Regular cardiac myocyte (primary cell): ENCODE measurements around the gene PLEKHN1. TPM values are rescaled to one million over a fixed set of nuclear protein-coding genes. Genes with fewer than 3 reads are reported as not detected.

ENCODE experiments used
- total RNA-seq: library from RNA; depleted of rRNA; stranded (reverse); fragments of >200 nt; gene quantifications from 2 replicates; pipeline ENCODE4 v1.2.3, GENCODE V29; 2014

PLEKHN1 gene, protein sequence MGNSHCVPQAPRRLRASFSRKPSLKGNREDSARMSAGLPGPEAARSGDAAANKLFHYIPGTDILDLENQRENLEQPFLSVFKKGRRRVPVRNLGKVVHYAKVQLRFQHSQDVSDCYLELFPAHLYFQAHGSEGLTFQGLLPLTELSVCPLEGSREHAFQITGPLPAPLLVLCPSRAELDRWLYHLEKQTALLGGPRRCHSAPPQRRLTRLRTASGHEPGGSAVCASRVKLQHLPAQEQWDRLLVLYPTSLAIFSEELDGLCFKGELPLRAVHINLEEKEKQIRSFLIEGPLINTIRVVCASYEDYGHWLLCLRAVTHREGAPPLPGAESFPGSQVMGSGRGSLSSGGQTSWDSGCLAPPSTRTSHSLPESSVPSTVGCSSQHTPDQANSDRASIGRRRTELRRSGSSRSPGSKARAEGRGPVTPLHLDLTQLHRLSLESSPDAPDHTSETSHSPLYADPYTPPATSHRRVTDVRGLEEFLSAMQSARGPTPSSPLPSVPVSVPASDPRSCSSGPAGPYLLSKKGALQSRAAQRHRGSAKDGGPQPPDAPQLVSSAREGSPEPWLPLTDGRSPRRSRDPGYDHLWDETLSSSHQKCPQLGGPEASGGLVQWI
- 0.28 and 0.58 TPM in 2 replicates for total RNA-seq

DNA sequence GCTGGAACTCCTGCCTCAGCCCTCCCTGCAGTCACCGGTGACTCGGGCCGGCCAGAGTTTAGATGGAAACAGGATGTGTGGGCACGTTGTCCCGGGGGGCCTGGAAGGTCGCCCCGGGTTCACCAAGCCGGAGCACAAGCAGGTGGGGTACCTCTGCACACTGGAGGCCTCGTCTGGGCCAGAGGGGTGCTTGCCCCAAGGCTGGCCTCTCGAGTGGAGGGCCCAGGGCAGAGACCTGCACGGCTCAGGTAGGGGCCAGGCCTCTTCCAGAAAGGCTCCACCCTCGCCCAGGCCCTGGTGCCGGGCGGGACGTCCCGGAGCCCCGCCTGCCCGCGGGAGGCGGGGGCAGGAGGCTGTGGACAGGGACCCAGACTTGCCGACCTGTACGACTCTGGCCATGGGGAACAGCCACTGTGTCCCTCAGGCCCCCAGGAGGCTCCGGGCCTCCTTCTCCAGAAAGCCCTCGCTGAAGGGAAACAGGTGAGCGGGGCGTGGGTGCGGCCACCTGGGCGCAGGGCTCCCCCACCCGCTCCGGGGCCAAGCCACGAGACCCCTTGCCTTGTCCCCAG is at the start of gene PLEKHN1:
PLEKHN1 (plus strand) TSS at position 348 of the 569 bp plus-strand sequence; CDS start at position 398, 50 bp downstream.

DNA sequence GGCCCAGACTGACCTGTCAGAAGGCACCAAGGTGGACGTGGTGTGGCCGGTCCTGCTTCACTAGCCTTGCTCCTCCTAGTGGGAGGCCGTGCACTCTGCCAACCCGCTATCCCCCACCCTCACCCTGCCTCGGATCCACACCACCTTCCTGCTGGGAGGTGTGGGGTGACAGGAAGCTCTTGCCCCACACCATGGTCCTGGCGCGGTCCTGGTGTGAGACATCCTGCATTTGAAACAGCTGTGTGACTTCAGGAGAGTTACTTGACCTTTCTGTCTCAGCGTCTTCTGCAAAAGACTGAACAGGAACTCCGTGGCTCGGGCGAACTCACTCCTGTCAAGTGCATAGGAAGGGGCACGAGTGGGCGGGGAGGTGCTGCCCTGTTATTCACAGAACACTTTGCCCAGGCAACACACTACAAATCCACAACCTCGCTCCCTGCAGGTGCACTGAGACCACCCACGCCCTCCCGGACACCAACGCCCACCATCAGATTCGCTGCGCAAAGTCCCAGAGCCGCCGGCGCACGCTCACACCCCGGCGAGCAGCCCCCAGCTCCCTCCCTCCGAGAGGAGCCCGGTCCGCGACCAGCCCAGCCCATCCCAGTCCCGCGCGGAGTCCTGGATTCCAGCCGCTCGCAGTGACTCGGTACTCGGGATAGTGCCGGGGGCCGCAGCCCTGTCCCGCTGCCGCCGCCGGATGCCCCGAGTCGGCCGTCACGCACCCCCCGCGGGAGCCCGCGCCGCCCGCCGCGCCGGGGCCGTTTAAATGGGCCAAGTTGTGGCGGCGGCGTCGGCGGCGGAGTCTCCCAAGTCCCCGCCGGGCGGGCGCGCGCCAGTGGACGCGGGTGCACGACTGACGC is 42.9 kb upstream of the PLEKHN1 start, which contains the start of gene SAMD11:
SAMD11 (plus strand) TSS at position 793 of the 860 bp plus-strand sequence. CDS start 509 bp downstream, outside the sequence.

DNA sequence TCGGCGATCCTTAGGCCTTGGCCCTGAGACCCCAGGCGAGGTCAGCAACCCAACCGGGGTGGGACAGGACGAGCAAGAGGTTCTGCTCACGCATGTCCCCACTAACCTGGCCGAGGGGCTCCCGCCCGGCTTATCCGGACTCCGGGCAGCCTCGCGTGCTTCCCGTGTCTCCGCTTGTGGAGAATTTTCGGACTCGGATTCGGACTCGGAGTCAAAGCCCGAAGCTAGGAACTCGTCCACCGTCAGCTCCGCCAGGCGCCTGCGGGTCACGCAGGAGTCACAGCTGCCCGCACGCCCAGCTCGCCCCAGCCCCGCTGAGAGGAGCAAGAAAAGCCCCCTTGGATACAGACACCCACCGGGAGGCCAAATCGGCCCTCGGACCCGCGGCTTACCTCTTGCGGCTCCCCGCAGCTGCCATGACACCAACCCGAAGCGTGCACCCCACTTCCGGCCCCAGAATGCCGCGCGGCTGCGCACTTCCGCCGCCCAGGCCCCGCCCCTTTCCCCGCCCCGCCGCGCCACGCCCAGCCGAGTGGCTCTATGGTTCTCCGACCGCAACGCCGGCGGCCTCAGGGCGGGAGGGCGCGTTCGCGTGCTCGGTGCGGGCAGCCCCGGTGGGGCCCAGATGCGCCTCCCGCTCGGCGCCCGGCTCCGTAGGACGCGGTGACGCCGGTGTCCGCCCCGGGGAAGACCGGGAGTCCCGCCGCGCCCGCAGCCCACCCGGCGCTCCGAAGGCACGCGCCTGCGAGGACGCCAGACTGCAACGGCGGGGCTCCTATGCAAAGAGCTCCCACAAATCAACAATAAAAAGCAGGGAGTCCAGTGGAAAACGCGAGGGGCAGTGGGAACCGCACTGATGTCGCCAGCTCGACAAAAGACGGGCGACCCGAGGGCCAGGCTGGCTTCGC is 7.2 kb upstream of the PLEKHN1 start, which contains the start of gene NOC2L:
NOC2L (minus strand) TSS at position 434 of the 908 bp plus-strand sequence; CDS start at position 418, 16 bp downstream.

DNA sequence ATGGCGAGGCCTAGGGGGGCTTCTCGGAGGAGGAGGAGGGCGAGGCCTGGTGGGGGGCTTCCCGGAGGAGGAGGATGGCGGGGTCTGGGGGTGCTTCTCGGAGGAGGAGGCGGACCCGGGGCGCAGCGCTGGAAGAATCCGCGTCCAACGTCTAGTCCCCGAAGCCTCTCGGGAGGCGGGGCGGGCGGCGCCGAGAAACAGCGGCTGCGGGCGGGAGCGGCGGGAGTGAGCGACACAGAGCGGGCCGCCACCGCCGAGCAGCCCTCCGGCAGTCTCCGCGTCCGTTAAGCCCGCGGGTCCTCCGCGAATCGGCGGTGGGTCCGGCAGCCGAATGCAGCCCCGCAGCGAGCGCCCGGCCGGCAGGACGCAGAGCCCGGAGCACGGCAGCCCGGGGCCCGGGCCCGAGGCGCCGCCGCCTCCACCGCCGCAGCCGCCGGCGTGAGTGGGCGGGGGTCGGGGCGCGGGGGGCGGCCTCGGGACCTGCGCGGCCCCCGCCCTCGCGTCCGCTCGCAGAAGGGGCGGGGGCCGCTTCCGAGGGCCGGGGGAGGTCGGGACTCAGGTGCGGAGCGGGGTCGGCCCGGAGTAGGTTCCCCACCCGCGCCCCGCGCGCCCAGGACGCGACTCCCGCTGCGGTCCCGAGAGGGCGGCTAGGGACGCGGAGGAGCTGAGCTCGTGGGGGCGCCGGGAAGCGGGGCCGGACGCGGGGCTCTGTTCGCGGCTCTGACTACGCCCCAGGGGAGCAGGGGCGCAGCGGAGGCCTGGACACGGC is 5.7 kb upstream of the PLEKHN1 start, which contains the start of gene KLHL17:
KLHL17 (plus strand) TSS at position 222 of the 769 bp plus-strand sequence; CDS start at position 332, 110 bp downstream.

DNA sequence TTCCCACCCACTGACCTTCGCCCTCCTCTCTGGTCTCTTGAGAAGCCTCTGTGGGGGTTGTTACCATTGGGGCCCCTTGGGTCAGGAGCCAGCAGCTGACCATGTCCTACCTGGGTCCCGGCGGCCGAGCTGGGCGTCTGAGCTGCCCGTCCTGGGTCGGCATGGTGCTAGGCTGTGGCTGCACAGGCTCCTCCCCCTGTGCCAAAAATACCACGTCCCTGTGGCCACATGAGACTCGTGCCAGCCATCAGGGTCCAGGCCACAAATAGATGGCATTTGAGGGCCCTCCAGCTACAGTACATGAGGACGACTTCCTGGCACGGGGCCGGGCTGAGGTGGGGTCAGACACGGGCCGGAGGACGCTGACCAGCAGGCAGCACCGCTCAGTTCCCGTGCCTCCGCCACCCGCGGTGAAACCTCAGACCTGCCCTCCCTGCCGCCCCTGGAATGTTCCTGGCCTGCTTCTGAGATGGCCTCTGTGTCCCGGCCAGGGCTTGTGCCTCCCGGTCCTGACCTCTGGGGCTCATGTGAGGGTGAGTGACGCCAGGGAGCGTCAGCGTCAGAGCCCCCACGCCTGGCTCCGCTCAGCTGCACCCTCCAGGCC is 15.8 kb downstream of the PLEKHN1 start, which contains the start of gene PERM1:
PERM1 (minus strand) TSS at position 139 of the 604 bp plus-strand sequence. CDS start 1,064 bp downstream, outside the sequence.

DNA sequence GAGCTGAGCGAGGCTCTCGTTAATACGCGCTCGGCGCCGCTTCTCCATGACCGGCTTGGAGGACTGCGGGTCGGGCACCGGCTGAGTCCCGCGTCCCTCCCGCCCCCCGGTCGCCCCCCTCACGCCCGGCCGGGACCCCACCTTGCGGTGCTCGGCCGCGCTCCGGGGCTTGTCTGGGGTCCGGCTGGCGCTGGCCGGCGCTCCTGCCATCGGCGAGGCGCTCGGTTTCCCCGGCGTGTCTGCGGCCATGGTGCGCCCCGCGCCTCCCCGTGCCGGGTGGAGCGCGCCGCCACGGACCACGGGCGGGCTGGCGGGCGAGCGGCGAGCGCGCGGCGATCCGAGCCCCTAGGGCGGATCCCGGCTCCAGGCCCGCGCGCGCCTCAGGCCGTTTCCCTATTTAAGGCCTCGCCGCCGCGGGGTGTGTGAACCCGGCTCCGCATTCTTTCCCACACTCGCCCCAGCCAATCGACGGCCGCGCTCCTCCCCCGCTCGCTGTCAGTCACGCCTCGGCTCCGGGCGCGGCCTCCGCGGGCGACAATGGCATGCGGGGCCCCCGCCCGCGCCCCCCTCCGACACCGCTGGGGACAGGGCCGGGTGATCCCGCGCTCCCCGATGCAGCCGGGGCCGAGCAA is 33.6 kb downstream of the PLEKHN1 start, which contains the start of gene HES4:
HES4 (minus strand) TSS at position 373 of the 632 bp plus-strand sequence; CDS start at position 249, 124 bp downstream.

DNA sequence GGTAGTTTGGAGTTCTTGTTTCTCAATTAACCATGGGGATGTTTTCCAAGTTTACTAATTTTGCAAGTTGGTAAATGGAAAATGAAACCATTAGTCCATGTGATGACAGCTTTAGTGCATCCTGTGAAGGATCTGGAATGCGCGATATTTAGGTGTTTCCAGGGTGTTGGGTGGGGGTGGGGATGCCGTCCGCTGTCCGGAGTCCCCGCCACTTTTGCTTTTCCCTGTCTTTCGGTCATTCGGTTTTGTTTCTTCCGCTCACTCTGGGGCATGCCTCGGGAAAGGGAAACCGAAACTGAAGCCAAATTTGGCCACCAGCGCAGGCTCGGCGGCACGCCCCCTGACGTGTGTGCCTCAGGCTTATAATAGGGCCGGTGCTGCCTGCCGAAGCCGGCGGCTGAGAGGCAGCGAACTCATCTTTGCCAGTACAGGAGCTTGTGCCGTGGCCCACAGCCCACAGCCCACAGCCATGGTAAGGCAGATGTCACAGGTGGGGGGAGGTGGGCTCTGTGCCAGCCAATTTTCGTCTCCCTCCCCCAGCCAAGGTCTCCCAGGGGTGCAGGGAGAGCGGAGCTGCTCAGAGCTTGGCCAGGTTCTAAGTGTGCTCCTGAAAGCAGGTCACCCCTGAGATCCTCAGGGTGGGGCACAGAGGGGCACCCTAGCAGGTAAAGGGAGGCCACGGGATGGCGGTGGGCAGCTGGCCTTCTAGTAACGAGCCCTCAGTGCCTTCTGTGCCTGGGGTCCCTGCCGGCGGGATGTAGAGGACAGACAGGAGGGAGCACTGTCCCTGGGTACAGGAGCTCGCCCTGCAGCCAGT is 47.0 kb downstream of the PLEKHN1 start, which contains the start of gene ISG15:
ISG15 (plus strand) TSS at position 393 of the 817 bp plus-strand sequence; CDS start at position 470, 77 bp downstream.

DNA sequence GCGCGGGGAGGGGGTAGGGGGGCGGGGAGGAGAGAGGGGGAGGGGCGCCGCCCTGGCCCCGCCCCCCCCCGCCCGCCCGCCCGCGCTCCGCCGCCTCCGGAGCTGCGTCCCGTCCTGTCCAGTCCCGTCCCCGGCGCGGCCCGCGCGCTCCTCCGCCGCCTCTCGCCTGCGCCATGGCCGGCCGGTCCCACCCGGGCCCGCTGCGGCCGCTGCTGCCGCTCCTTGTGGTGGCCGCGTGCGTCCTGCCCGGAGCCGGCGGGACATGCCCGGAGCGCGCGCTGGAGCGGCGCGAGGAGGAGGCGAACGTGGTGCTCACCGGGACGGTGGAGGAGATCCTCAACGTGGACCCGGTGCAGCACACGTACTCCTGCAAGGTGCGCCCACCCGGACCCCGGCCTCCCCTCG is 53.7 kb downstream of the PLEKHN1 start, which contains the start of gene AGRN:
AGRN (plus strand) TSS at position 121 of the 405 bp plus-strand sequence; CDS start at position 174, 53 bp downstream.

Other genes starting within 250 kb of the PLEKHN1 start
- 4.5 and 5.8 TPM in 2 replicates for gene SAMD11, start 42.6 kb upstream of the PLEKHN1 start, total RNA-seq
- 57.2 and 178 TPM in 2 replicates for gene NOC2L, start 7.2 kb upstream of the PLEKHN1 start, total RNA-seq
- gene KLHL17, start 5.9 kb upstream of the PLEKHN1 start, total RNA-seq, result 5.0 and 7.9 TPM in 2 replicates
- 0.38 and 8.5 TPM in 2 replicates for gene PERM1, start 15.6 kb downstream of the PLEKHN1 start, total RNA-seq
- 4.2 and 7.6 TPM in 2 replicates for gene HES4, start 33.6 kb downstream of the PLEKHN1 start, total RNA-seq
- 48.8 and 104 TPM in 2 replicates for gene ISG15, start 47.0 kb downstream of the PLEKHN1 start, total RNA-seq
- gene AGRN, start 53.6 kb downstream of the PLEKHN1 start, total RNA-seq, result 25.9 and 49.3 TPM in 2 replicates
- gene RNF223, start 107.8 kb downstream of the PLEKHN1 start, total RNA-seq, result not detected in 2 replicates
- 4.4 and 5.4 TPM in 2 replicates for gene C1orf159, start 149.6 kb downstream of the PLEKHN1 start, total RNA-seq
- not detected in 2 replicates for gene TTLL10, start 207.4 kb downstream of the PLEKHN1 start, total RNA-seq
- 0.28 TPM in 1 of 2 replicates, not detected in the other for gene TNFRSF18, start 240.1 kb downstream of the PLEKHN1 start, total RNA-seq
- not detected in 2 replicates for gene TNFRSF4, start 247.7 kb downstream of the PLEKHN1 start, total RNA-seq